Activated CD8-positive, alpha-beta T cell treated with anti-CD3 and anti-CD28 coated beads for 36 hours (primary cell): ENCODE results near the gene PRKCZ. TPM values are rescaled to one million over a fixed set of nuclear protein-coding genes. Genes with fewer than 3 reads are reported as not detected.

Experiments
- ATAC-seq: fragments of 200-7000 bp; cut with Tn5 transposase; one replicate; pipeline ENCODE4 v1.10.0; 2021; ENCODE audit warnings: mild to moderate bottlenecking, moderate library complexity
- CTCF ChIA-PET: fragments of 350-600 bp; sonication (Branson Sonifier 250); formaldehyde crosslinking; loops from one replicate; lab custom pipeline; 2021; ENCODE audit warnings: antibody characterized with exemption; lab: Charles Lee
- POLR2A ChIA-PET: fragments of 350-600 bp; sonication (Branson Sonifier 250); formaldehyde crosslinking; loops from one replicate; lab custom pipeline; 2021; ENCODE audit warnings: antibody characterized with exemption; lab: Charles Lee
- DNase-seq: peaks from one replicate; pipeline ENCODE4 v3.0.0-alpha.2; 2020
- H3K27ac Mint-ChIP-seq: one replicate; pipeline ENCODE4 v1.8.0; 2021; ENCODE audit warnings: mild to moderate bottlenecking, mixed read lengths
- H3K27me3 Mint-ChIP-seq: one replicate; pipeline ENCODE4 v1.8.0; 2021; ENCODE audit warnings: mixed read lengths
- H3K36me3 Mint-ChIP-seq: one replicate; pipeline ENCODE4 v1.8.0; 2021; ENCODE audit warnings: low read depth, mixed read lengths
- H3K4me1 Mint-ChIP-seq: one replicate; pipeline ENCODE4 v1.8.0; 2021; ENCODE audit warnings: low read depth, mixed read lengths
- H3K4me3 Mint-ChIP-seq: one replicate; pipeline ENCODE4 v1.8.0; 2021; ENCODE audit warnings: mild to moderate bottlenecking, moderate library complexity, mixed read lengths
- H3K9me3 Mint-ChIP-seq: one replicate; pipeline ENCODE4 v1.8.0; 2021; ENCODE audit warnings: mixed read lengths
- CTCF ChIP-seq: fragments of 200-600 bp; IDR thresholded peaks from one replicate; pipeline ENCODE4 v1.8.0; 2022; ENCODE audit warnings: antibody characterized with exemption, mild to moderate bottlenecking
- intact Hi-C: fragments of 100-400 bp; cut with micrococcal nuclease; formaldehyde crosslinking; loops from one replicate; pipeline ENCODE4 v1.10.0; 2022
- total RNA-seq, 2 experiments: library from RNA; stranded (reverse); gene quantifications; one replicate each; pipeline ENCODE4 v1.2.3, GENCODE V29; 2021

Gene PRKCZ
- total RNA-seq, 2 experiments from 2014 or later: 15.4 to 15.7 TPM

- intact Hi-C loops: no loop called here
- TF ChIP-seq CTCF: no peak
- ATAC-seq (no peak), DNase-seq (no peak)
- POLR2A ChIA-PET: no interaction called here
- H3K4me1 Mint-ChIP-seq: no peaks in the 10 kb centered on the region
- H3K9me3 Mint-ChIP-seq: no peaks in the 10 kb centered on the region
- no peak overlapping the region for H3K27ac Mint-ChIP-seq
- H3K27me3 Mint-ChIP-seq: peaks cover 24% of the 10 kb centered on the region
- CTCF ChIA-PET: interaction anchor here (1.4 to 2.3 kb wide), 2 partner anchors 20 to 80 kb away, joined by 3 to 11 read pairs; no protein-coding TSS in a partner anchor
- no peak overlapping the region for H3K4me3 Mint-ChIP-seq
- H3K36me3 Mint-ChIP-seq: no peaks in the 10 kb centered on the region
Measured at GRCh38 chr1:2024451-2024850, 25.8 kb upstream of the PRKCZ start.

GRCh38 chr1:2024887-2025286 lies 25.3 kb upstream of the PRKCZ start:
- ATAC-seq (no peak), DNase-seq (no peak)
- no peaks in the 10 kb centered on the region for H3K9me3 Mint-ChIP-seq
- no peaks in the 10 kb centered on the region for H3K36me3 Mint-ChIP-seq
- ChIA-PET POLR2A (no interaction called here), CTCF (interaction anchor here (1.4 to 2.3 kb wide), 2 partner anchors 19 to 80 kb away, joined by 3 to 11 read pairs; no protein-coding TSS in a partner anchor)
- H3K4me3 Mint-ChIP-seq: no peak overlapping the region
- intact Hi-C loops: no loop called here
- H3K4me1 Mint-ChIP-seq: no peaks in the 10 kb centered on the region
- H3K27ac Mint-ChIP-seq: no peak overlapping the region
- no peak for TF ChIP-seq CTCF
- H3K27me3 Mint-ChIP-seq: peaks cover 23% of the 10 kb centered on the region

- Mint-ChIP-seq H3K27ac (no peak overlapping the region), H3K36me3 (no peaks in the 10 kb centered on the region), H3K9me3 (no peaks in the 10 kb centered on the region), H3K4me3 (no peak overlapping the region), H3K4me1 (no peaks in the 10 kb centered on the region), H3K27me3 (peaks cover 17% of the 10 kb centered on the region)
- ChIA-PET POLR2A (interaction anchor here (1.0 kb wide), 1 partner anchor 66 kb away, joined by 3 read pairs; no protein-coding TSS in a partner anchor), CTCF (interaction anchor here (2.3 kb wide), 1 partner anchor 19 kb away, joined by 11 read pairs; no protein-coding TSS in a partner anchor)
- no peak for TF ChIP-seq CTCF
- peak; percentile 40 for DNase-seq
- intact Hi-C loops: no loop called here
- ATAC-seq: peak; percentile 53
Measured at GRCh38 chr1:2025491-2025981, 24.7 kb upstream of the PRKCZ start.

GRCh38 chr1:2027961-2028583 lies 22.1 kb upstream of the PRKCZ start:
- intact Hi-C loops: no loop called here
- TF ChIP-seq CTCF: no peak
- ATAC-seq (no peak), DNase-seq (no peak)
- Mint-ChIP-seq H3K4me3 (no peak overlapping the region), H3K36me3 (no peaks in the 10 kb centered on the region), H3K9me3 (no peaks in the 10 kb centered on the region), H3K27me3 (peaks cover 4% of the 10 kb centered on the region), H3K4me1 (no peaks in the 10 kb centered on the region), H3K27ac (no peak overlapping the region)
- CTCF ChIA-PET: no interaction called here
- POLR2A ChIA-PET: no interaction called here

- no peak overlapping the region for H3K27ac Mint-ChIP-seq
- intact Hi-C loops: no loop called here
- no peak overlapping the region for H3K4me3 Mint-ChIP-seq
- no peaks in the 10 kb centered on the region for H3K4me1 Mint-ChIP-seq
- H3K27me3 Mint-ChIP-seq: no peaks in the 10 kb centered on the region
- no peaks in the 10 kb centered on the region for H3K36me3 Mint-ChIP-seq
- no peak for DNase-seq
- CTCF ChIA-PET: interaction anchor here (0.8 kb wide), 1 partner anchor 18 kb away, joined by 3 read pairs; no protein-coding TSS in a partner anchor
- no peaks in the 10 kb centered on the region for H3K9me3 Mint-ChIP-seq
- POLR2A ChIA-PET: no interaction called here
- TF ChIP-seq CTCF: no peak
- ATAC-seq: no peak
Measured at GRCh38 chr1:2028870-2029560, 21.2 kb upstream of the PRKCZ start.
